ENCODE results near the gene PTGER3. TPM values are rescaled to one million over a fixed set of nuclear protein-coding genes. Genes with fewer than 3 reads are reported as not detected.

Gene PTGER3
- total and polyA plus RNA-seq, 2 experiments from 2014 or later = 0.45 to 1.6 TPM

GRCh38 chr1:70973754-70974153 lies 73.9 kb downstream of the PTGER3 start:
- Histone ChIP-seq H3K9me2 (ENCODE audit: insufficient read depth) (no peaks in the 10 kb centered on the region), H3K27me3 (ENCODE audit: insufficient read depth) (no peaks in the 10 kb centered on the region), H3K36me3 (ENCODE audit: insufficient read depth) (no peaks in the 10 kb centered on the region), H3K4me2 (no peak overlapping the region), H3K4me1 (ENCODE audit: insufficient read depth) (no peaks in the 10 kb centered on the region), H3F3A (replicated peaks; ENCODE audit: low read depth) (no peaks in the 10 kb centered on the region), H4K20me1 (replicated peaks; ENCODE audit: insufficient read depth) (no peaks in the 10 kb centered on the region; the same call in 1 of the 2 replicates), H2AFZ (peak overlapping the region; percentile 74; the same call in 1 of the 2 replicates), H3K27ac (ENCODE audit: low read depth) (no peak overlapping the region), H3K79me2 (replicated peaks; ENCODE audit: insufficient read depth) (no peaks in the 10 kb centered on the region), H3K4me3 (no peak overlapping the region)
- Mint-ChIP-seq H3K9me3 (no peaks in the 10 kb centered on the region), H3K36me3 (ENCODE audit: low read depth) (no peaks in the 10 kb centered on the region), H3K4me1 (no peaks in the 10 kb centered on the region), H3K27me3 (ENCODE audit: insufficient read depth, low read depth, poor library complexity) (no peaks in the 10 kb centered on the region), H3K4me3 (no peak overlapping the region), H3K27ac (no peak overlapping the region)
- DNase-seq (ENCODE audit: low spot score) = no peak
- no peak for ATAC-seq
- TF ChIP-seq ZNF331 (CRISPR knock-in tag; IDR thresholded peaks at IDR 0.05; ENCODE audit: low read depth) = no peak

DNA sequence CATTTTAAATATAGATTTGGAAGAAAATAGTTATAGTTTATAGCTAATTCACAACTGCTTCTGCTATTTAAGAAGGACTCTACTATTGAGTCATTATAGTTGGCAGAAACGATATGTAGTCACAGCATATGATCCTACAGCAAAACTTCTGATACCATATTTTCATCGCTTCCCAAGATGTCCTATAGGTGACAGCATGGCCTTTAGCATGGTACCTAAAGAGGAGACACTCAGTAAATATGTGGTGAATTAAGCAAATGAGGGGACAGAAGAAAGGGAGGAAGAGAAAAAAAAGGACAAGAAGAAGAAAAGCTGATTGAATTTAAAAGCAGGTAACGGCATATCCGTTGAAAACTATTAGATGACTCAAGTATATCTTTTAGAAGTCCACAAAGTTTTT lies 77.2 kb downstream of the PTGER3 start:
- Histone ChIP-seq H3K4me1 (ENCODE audit: insufficient read depth) (no peaks in the 10 kb centered on the region), H3K4me2 (no peak overlapping the region), H3K4me3 (no peak overlapping the region), H3K79me2 (replicated peaks; ENCODE audit: insufficient read depth) (no peaks in the 10 kb centered on the region), H4K20me1 (replicated peaks; ENCODE audit: insufficient read depth) (no peaks in the 10 kb centered on the region), H3K9me2 (ENCODE audit: insufficient read depth) (no peaks in the 10 kb centered on the region), H3K36me3 (ENCODE audit: insufficient read depth) (no peaks in the 10 kb centered on the region), H2AFZ (no peak overlapping the region), H3F3A (replicated peaks; ENCODE audit: low read depth) (no peaks in the 10 kb centered on the region), H3K27ac (ENCODE audit: low read depth) (no peak overlapping the region), H3K27me3 (ENCODE audit: insufficient read depth) (no peaks in the 10 kb centered on the region)
- ATAC-seq (no peak), DNase-seq (ENCODE audit: low spot score) (no peak)
- H3K27me3 Mint-ChIP-seq (ENCODE audit: insufficient read depth, low read depth, poor library complexity) = peaks cover 1% of the 10 kb centered on the region
- H3K27ac Mint-ChIP-seq = no peak overlapping the region
- H3K36me3 Mint-ChIP-seq (ENCODE audit: low read depth) = no peaks in the 10 kb centered on the region
- no peak for TF ChIP-seq POLR2AphosphoS5 (IDR thresholded peaks at IDR 0.05; ENCODE audit: low read depth)
- TF ChIP-seq, protein P1, sequence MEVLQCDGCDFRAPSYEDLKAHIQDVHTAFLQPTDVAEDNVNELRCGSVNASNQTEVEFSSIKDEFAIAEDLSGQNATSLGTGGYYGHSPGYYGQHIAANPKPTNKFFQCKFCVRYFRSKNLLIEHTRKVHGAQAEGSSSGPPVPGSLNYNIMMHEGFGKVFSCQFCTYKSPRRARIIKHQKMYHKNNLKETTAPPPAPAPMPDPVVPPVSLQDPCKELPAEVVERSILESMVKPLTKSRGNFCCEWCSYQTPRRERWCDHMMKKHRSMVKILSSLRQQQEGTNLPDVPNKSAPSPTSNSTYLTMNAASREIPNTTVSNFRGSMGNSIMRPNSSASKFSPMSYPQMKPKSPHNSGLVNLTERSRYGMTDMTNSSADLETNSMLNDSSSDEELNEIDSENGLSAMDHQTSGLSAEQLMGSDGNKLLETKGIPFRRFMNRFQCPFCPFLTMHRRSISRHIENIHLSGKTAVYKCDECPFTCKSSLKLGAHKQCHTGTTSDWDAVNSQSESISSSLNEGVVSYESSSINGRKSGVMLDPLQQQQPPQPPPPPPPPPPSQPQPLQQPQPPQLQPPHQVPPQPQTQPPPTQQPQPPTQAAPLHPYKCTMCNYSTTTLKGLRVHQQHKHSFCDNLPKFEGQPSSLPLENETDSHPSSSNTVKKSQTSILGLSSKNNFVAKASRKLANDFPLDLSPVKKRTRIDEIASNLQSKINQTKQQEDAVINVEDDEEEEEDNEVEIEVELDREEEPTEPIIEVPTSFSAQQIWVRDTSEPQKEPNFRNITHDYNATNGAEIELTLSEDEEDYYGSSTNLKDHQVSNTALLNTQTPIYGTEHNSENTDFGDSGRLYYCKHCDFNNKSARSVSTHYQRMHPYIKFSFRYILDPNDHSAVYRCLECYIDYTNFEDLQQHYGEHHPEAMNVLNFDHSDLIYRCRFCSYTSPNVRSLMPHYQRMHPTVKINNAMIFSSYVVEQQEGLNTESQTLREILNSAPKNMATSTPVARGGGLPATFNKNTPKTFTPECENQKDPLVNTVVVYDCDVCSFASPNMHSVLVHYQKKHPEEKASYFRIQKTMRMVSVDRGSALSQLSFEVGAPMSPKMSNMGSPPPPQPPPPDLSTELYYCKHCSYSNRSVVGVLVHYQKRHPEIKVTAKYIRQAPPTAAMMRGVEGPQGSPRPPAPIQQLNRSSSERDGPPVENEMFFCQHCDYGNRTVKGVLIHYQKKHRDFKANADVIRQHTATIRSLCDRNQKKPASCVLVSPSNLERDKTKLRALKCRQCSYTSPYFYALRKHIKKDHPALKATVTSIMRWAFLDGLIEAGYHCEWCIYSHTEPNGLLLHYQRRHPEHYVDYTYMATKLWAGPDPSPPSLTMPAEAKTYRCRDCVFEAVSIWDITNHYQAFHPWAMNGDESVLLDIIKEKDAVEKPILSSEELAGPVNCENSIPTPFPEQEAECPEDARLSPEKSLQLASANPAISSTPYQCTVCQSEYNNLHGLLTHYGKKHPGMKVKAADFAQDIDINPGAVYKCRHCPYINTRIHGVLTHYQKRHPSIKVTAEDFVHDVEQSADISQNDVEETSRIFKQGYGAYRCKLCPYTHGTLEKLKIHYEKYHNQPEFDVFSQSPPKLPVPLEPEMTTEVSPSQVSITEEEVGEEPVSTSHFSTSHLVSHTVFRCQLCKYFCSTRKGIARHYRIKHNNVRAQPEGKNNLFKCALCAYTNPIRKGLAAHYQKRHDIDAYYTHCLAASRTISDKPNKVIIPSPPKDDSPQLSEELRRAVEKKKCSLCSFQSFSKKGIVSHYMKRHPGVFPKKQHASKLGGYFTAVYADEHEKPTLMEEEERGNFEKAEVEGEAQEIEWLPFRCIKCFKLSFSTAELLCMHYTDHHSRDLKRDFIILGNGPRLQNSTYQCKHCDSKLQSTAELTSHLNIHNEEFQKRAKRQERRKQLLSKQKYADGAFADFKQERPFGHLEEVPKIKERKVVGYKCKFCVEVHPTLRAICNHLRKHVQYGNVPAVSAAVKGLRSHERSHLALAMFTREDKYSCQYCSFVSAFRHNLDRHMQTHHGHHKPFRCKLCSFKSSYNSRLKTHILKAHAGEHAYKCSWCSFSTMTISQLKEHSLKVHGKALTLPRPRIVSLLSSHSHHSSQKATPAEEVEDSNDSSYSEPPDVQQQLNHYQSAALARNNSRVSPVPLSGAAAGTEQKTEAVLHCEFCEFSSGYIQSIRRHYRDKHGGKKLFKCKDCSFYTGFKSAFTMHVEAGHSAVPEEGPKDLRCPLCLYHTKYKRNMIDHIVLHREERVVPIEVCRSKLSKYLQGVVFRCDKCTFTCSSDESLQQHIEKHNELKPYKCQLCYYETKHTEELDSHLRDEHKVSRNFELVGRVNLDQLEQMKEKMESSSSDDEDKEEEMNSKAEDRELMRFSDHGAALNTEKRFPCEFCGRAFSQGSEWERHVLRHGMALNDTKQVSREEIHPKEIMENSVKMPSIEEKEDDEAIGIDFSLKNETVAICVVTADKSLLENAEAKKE (CRISPR knock-in tag; IDR thresholded peaks at IDR 0.05) = no peak
- no peak for TF ChIP-seq NANOG (IDR thresholded peaks at IDR 0.05; ENCODE audit: borderline replicate concordance)
- TF ChIP-seq CREB1 (CRISPR knock-in tag; IDR thresholded peaks at IDR 0.05; ENCODE audit: low read depth) = no peak
- peak; percentile 23 to 57; a peak in 3 of 4 replicates for TF ChIP-seq CTCF (conservative IDR thresholded peaks at IDR 0.05; ENCODE audit: low read depth in 2 of 2)
- no peak for TF ChIP-seq JUNB (IDR thresholded peaks at IDR 0.05; ENCODE audit: unreplicated experiment)
- no peak for TF ChIP-seq ZNF114 (CRISPR knock-in tag; IDR thresholded peaks at IDR 0.05)
- H3K4me1 Mint-ChIP-seq = no peaks in the 10 kb centered on the region
- H3K4me3 Mint-ChIP-seq = no peak overlapping the region
- H3K9me3 Mint-ChIP-seq = no peaks in the 10 kb centered on the region

All from GM23338 (cell line).